RKO (cell line): ENCODE data around the gene TMEM89.
A peak's percentile ranks its signal among the peaks of the same experiment; 100 is the strongest.

ENCODE experiments used
- DNase-seq: peaks from one replicate; pipeline ENCODE4 v3.0.0-alpha.2; 2016; ENCODE audit warnings: low spot score

Gene TMEM89

DNA sequence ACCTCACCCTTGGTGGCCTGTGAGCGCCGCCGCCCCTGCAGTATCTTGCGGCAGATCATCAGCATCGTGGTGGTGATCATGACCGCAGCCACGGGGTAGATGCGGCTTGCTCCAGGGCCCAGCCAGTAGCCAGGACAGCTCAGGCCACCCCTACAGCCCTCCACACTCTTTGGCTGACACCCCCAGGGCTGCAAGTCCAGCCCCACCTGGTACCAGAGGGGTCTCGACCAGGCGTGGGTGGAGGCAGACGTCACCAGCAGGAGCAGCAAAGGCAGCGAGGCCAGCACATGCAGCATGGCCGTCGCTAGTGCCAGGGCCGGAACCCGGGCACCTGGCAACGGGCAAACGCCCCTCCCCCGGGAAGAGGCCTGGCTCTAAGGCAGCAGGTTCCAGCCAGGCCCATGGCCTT lies at the start of gene TMEM89:
TMEM89 (minus strand) TSS at position 309 of the 409 bp plus-strand sequence; CDS start at position 296, 13 bp downstream.
- DNase-seq, result no peak

- DNase-seq, result no peak
These were observed 43.4 kb upstream of the TMEM89 start for GRCh38 chr3:48664929-48665328.

DNA sequence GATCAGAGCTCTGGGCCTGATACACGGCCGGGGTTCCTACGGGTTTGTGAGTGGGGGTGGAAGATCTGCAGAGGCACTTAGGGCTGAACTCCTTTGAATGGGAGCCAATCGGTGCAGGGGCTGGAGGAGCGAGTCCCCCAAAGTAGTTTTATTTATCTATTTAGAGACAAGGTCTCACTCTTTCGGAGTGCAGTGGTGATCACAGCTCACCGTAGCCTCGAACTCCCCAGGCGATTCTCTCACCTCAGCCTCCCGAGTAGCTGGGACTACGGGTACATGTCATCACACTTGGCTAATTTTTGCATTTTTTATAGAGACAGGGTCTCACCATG lies 42.7 kb upstream of the TMEM89 start:
- no peak for DNase-seq

GRCh38 chr3:48663489-48664312 lies 42.1 kb upstream of the TMEM89 start:
- peak; percentile 98 for DNase-seq

DNA sequence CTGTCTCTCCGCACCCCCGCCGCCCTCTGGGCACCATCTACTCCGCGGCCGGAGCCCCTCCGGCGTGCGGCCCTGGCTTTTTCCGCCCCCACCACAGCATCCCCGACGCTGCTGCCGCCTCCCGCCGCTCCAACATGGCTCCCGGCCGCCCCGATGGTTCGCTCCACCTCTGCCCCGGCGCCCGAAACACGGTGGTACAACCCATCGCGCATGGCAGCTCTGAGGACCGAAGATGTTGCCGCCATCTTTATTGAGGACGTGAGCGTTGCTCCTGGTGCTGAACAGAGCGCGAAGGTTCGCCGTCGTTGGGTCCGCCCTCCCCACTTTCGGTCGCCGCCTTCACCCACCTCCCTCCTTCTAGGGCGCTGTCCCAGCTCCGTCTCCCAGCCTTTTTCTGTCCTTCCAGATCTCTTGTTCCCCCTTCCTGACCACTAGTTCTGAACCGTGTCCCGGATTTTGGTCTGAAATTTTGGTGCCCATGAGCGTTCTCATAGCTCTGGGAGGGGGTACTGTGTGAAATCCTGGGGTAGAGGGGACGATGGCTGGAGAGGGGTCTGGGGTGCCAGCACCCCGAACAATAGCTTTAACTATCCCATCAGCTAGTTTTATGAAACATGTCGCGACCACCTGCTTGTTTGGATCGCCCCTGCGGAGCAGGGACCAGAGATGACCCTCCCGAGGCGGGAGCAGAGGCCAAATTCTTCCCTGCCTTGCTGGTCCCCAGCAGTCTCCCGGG lies 41.4 kb upstream of the TMEM89 start, which contains the start of gene CELSR3:
CELSR3 (minus strand) TSS at position 134 of the 736 bp plus-strand sequence. CDS start 252 bp downstream, outside the sequence.
- no peak for DNase-seq

- DNase-seq, result no peak
These were observed 40.7 kb upstream of the TMEM89 start for GRCh38 chr3:48662145-48662752.

DNA sequence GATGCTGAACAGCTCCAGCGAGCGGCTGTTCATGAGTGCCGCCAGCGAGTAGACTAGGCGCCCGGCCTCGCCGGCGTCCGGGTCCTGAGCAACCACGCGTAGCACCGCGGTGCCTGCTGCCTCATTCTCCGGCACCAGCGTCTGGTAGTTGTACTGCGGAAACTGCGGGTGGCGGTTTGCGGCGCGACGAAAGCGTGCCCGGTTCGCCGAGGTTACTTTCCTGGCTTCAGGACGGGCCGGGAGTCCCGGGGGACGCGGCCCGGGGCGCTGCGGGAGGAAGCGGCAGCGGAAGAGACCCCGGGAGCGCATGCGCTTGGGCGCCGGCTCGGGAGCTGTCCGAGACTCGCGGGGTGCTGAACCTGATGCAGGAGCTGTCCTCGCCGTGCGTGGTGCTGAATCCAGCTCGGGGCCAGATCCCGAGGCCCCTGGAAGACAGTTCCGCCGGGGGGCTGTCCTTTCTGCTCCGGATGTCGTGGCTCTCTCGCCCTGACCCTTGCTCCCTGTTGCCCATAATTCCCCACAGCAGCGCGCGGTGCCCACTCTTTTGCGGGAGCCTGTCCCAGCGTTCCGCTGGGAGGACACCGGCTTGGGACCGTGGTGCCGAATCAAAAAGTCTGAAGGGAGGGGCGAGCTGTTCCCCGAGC lies 40.1 kb upstream of the TMEM89 start:
- no peak for DNase-seq

- no peak for DNase-seq
These were observed 39.3 kb upstream of the TMEM89 start for GRCh38 chr3:48660800-48661400.

- no peak for DNase-seq
These were observed 35.3 kb upstream of the TMEM89 start for GRCh38 chr3:48656841-48657281.

DNA sequence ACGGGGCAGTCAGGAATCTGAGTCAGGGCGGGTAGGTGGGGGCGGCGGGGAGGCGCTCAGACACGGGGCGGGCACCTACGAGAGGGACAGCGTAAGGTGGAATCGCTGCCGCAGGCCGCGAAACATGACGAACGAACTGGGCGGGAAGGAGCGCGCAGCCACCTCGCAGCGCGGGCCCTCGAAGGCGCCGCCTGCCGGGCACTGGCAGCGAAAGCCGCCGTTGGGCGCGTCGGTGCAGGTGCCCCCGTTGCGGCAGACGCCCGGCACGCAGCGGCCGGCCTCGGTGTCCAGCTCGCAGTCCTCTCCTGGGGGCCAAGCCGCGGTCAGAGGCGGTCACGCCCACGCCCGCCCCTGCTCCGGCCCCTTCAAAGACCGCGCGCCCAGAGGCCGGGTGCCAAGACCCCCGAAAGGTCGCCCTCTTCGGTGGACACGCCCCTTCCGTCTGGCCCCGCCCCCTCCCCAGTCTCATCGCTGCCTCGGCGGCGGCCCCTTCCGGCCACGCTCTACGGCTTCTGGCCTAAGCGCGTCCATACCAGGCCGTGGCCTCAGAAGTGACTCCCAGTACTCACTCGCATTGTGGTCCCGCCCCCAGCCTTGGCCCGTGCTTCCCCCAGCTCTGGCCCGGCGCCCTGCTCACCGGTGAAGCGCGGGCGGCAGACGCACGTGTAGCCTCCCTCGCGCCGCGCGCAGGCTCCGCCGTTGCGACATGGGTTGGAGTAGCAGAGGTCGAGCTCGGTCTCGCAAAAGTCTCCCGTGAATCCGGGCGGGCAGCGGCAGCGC lies 34.7 kb upstream of the TMEM89 start:
- no peak for DNase-seq

GRCh38 chr3:48655606-48656005 lies 34.0 kb upstream of the TMEM89 start:
- no peak for DNase-seq

- DNase-seq, result no peak
These were observed 33.5 kb upstream of the TMEM89 start for GRCh38 chr3:48655063-48655462.

GRCh38 chr3:48652923-48653715 lies 31.6 kb upstream of the TMEM89 start:
- no peak for DNase-seq

DNA sequence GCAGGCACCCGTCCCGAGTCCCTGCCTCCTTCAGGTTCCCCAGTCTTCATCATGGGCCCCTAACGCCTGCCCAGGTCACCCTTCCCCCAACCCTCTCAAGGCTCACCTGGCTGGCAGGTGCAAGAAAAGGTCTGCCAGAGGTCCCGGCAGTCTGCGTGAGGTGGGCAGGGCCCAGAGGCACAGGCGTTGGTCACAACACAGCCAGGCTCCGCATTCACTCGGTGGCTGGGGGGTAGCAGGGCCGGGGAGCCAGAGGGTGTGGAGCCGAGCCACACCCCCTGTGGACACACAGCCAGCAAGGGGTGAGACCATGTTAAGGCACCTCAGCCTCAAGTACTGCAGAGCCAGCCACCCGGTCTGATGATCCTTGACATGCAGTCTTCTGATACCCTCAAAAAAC lies 30.2 kb upstream of the TMEM89 start:
- no peak for DNase-seq

DNA sequence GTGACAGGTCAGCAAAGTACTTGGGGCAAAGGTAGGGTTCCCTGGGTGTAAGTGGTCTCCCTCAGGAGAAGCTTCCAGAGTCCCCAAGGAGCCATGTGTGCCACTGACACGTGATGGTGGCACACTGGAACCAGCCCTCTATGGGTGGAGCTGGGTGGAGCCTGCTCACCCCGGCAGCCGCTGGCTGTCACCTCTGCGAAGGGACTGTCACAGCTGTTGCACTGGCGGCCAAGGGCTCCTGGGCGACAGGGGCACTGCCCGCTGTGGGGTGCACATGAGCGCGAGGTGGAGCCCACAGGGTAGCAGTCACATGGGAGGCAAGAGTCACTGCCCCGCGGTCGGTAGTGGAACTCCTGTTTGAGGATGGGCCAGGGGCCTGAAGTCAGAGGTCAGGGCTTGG lies 29.2 kb upstream of the TMEM89 start:
- DNase-seq, result no peak

- no peak for DNase-seq
These were observed 26.8 kb upstream of the TMEM89 start for GRCh38 chr3:48648188-48648850.

- no peak for DNase-seq
These were observed 26.1 kb upstream of the TMEM89 start for GRCh38 chr3:48647714-48648113.

- no peak for DNase-seq
These were observed 23.6 kb upstream of the TMEM89 start for GRCh38 chr3:48644898-48645760.

GRCh38 chr3:48642605-48643004 lies 21.0 kb upstream of the TMEM89 start:
- DNase-seq, result no peak
